NCI-H2107 (cell line): ENCODE measurements around the gene CFC1B.
"Not testable (repeated sequence)": the region's sequence is repeated elsewhere in the genome, so short reads cannot be mapped to it uniquely, and the experiment has no call there.

Experiments
- DNase-seq: peaks from one replicate; lab custom pipeline; 2025; lab: John Stamatoyannopoulos, UW

Gene CFC1B

GRCh38 chr2:130520992-130521391, at the start of gene CFC1B:
Gene CFC1B, plus strand, starts transcription at chr2:130521222. Its CDS starts 263 bp downstream, at chr2:130521485.
- DNase-seq = not testable (repeated sequence)

- not testable (repeated sequence) for DNase-seq
Measured at GRCh38 chr2:130491073-130491472, 29.9 kb upstream of the CFC1B start.

GRCh38 chr2:130509228-130509627, 11.8 kb upstream of the CFC1B start, which contains the start of gene POTEI:
Gene POTEI, minus strand, starts transcription at chr2:130509328. Its CDS starts 93 bp downstream, at chr2:130509235.
- not testable (repeated sequence) for DNase-seq

- not testable (repeated sequence) for DNase-seq
Measured at GRCh38 chr2:130510807-130511746, 9.9 kb upstream of the CFC1B start.

- DNase-seq = not testable (repeated sequence)
Measured at GRCh38 chr2:130511747-130512451, 9.1 kb upstream of the CFC1B start.

- not testable (repeated sequence) for DNase-seq
Measured at GRCh38 chr2:130518516-130519106, 2.4 kb upstream of the CFC1B start.

- not testable (repeated sequence) for DNase-seq
Measured at GRCh38 chr2:130522390-130522789, 1.4 kb downstream of the CFC1B start.

GRCh38 chr2:130527365-130527967, 6.4 kb downstream of the CFC1B start:
- not testable (repeated sequence) for DNase-seq

GRCh38 chr2:130529545-130529944, 8.5 kb downstream of the CFC1B start:
- not testable (repeated sequence) for DNase-seq

GRCh38 chr2:130530212-130530611, 9.2 kb downstream of the CFC1B start:
- DNase-seq = not testable (repeated sequence)

GRCh38 chr2:130531225-130531624, 10.2 kb downstream of the CFC1B start:
- not testable (repeated sequence) for DNase-seq

GRCh38 chr2:130531672-130532071, 10.7 kb downstream of the CFC1B start:
- DNase-seq = not testable (repeated sequence)

- not testable (repeated sequence) for DNase-seq
Measured at GRCh38 chr2:130536654-130537053, 15.6 kb downstream of the CFC1B start.

- not testable (repeated sequence) for DNase-seq
Measured at GRCh38 chr2:130538271-130538670, 17.2 kb downstream of the CFC1B start.

GRCh38 chr2:130542789-130543188, 21.8 kb downstream of the CFC1B start:
- not testable (repeated sequence) for DNase-seq

GRCh38 chr2:130543785-130544528, 22.9 kb downstream of the CFC1B start:
- DNase-seq = not testable (repeated sequence)

- DNase-seq = not testable (repeated sequence)
Measured at GRCh38 chr2:130544978-130545377, 24.0 kb downstream of the CFC1B start.

- not testable (repeated sequence) for DNase-seq
Measured at GRCh38 chr2:130548418-130548817, 27.4 kb downstream of the CFC1B start.

GRCh38 chr2:130549475-130549874, 28.5 kb downstream of the CFC1B start:
- not testable (repeated sequence) for DNase-seq

- DNase-seq = not testable (repeated sequence)
Measured at GRCh38 chr2:130554178-130554577, 33.2 kb downstream of the CFC1B start.

- not testable (repeated sequence) for DNase-seq
Measured at GRCh38 chr2:130556441-130556840, 35.4 kb downstream of the CFC1B start.
